GM19193 (cell line): Measurements from ENCODE around the gene PKN2.

Source experiments
- POLR2A ChIP-seq: IDR thresholded peaks from 4 replicates; pipeline ENCODE4 v1.6.1; 2011; ENCODE audit not compliant: insufficient read depth, insufficient read length; ENCODE audit errors: extremely low read depth

Gene PKN2

DNA sequence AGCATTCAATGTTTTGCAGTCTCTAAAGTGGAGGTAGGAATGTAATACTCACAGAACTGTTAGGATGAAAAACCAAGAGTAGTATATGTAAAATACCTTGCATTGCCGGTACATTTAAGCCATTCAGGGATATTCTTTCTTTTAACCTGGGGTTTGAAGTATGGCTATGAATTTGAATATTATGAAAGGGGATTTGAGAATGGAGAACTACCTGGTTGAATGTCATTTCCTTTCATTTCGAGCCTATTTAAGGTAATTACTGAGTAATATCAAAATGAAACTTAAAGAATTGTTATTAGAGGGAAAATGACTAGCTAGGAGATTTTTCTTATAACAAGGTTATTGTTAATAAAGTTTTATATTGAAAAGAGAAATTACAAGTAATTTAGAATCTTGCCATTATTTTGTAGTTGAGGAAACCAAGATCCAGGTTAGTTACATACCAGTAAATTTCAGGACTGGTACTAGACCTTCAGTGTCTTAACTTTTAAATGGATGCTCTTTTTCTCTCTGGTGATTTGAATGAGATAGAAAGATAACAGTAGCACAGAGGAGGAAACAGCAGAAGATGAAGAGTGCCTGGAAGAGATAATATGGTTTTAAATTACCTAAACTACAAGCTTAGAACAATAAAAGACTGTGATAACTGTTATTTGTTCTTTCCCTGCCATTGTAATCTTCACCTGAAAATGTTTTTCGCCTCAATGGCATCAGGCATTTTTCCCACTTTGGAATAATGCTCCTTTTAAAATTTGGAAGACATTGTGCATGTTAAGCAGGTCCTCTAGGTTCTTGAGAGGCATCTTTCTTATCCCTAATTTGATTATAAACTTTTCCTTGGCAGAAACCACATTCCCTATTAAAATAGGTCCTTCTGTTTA lies 103.2 kb downstream of the PKN2 start:
- no peak for TF ChIP-seq POLR2A

DNA sequence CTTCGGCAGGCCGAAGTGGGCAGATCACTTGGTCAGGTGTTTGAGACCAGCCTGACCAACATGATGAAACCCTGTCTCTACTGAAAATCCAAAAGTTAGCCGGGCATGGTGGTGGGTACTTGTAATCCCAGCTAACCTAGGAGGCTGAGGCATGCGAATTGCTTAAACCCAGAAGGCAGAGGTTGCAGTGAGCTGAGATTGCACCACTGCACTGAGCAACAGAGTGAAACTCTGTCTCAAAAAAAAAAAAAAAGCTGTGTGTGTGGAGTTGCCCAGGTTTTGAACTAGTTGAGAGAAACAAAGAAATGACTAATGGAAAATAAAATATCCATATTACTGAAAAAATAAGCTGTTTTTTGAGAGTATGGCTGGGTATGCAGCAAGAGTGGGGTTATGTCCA lies 107.1 kb downstream of the PKN2 start:
- no peak for TF ChIP-seq POLR2A

- TF ChIP-seq POLR2A = no peak
Measured at GRCh38 chr1:88799491-88799890, 115.4 kb downstream of the PKN2 start.

DNA sequence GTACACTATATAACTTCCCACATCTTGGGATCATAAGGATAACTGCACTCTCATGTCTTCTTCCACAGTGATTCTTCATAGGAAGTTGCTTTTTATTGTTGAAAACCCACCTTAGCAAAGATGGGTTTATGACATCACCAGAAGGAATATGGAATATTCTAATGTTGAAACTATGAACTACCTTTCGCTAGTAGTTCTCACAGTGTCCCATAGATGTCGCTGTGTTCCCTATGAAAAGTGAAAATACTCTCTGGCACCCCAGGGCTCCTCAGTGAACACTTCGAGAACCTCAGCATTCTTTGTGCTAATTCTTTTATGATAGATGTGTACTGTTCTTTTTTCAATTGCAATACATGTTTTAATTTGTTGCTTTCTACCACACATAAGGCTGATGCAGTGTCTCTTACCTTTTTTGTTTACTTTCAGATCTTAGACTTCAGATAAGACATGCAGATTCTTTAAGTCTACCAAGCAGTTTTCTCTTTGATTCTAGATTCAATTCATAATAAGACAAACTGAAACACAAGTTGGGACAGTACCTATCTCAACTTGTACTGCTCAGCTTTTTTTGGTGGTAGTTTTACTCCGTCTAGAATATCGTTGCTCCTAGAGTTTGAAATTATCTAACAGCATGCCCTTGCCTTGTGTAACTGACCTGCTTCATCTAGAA lies 116.4 kb downstream of the PKN2 start:
- no peak for TF ChIP-seq POLR2A

DNA sequence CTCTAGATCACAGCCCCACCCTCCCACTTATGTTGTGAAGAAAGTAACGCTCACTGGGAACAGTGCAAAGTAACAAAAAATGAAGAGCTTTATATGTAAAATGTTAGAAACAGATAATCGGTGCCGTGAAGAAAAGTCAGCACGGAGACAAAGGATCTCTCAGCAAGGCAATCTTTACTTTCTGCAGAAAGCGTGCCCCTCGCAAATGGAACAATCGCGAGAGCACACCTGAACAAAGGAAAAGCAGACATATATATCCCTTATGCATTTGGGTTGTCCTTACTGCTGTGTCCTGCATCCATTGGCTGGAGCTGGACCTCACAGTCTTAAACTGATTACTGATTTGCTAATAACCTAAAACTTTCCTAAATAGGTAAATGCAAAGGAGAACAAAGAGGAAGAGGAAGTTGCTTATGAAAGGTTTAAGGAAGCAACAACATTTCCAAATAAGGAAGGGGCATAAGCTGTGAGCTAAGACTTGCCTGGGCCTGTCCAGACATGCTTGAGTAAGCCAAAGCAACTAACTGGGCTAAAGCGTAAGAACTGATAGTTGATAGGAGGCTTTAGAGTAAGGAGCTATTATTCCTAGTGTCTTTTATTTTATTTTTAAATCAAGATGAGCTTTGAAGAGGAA lies 117.6 kb downstream of the PKN2 start:
- no peak for TF ChIP-seq POLR2A

GRCh38 chr1:88802404-88802803 lies 118.3 kb downstream of the PKN2 start:
- TF ChIP-seq POLR2A = no peak

DNA sequence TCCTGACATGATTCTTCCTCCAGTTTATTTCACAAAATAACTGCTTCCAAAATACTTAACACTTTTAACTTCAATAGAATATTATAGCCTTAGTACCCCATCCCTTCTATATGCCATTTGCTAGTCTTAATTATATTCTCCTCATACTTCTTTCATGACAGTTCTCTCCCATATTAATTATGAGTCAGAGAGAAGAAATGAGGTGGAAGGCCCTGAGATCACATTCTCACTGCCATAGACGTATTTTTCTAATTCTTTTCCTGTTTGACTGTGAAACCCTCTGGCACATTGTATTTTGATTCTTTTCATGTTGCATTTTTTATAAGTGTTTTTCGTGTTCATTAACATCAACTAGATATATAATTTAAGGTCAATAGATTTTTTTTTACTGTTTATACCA lies 118.9 kb downstream of the PKN2 start:
- TF ChIP-seq POLR2A = no peak

- TF ChIP-seq POLR2A = no peak
Measured at GRCh38 chr1:88803444-88803843, 119.4 kb downstream of the PKN2 start.

DNA sequence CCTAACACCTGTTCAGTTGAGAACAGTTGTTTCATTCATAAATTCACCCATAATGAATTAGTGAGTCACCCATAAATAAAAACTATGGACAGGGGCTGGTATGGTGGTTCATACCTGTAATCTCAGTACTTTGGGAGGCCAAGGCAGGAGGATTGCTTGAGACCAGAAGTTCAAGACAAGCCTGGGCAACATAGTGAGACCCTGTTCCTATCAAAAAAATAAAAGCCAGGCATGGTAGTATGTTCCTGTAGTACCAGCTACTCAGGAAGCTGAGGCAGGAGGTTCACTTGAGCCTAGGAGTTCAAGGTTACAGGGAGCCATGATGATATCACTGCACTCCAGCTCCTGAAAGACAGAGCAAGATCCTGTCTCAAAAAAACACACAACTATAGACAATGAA lies 128.3 kb downstream of the PKN2 start:
- no peak for TF ChIP-seq POLR2A

DNA sequence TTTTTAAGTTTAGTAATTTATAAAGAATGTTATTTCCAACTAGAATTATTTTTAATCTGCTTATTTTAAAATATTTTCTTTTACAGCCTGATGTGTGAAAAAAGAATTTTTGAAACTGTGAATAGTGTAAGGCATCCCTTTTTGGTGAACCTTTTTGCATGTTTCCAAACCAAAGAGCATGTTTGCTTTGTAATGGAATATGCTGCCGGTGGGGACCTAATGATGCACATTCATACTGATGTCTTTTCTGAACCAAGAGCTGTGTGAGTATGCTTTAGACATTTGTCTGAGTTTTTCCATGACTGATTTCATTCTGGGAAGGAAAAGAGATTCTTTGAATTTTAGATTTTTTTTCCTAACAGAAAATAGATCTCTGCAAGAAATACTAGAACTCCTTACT lies 129.4 kb downstream of the PKN2 start:
- no peak for TF ChIP-seq POLR2A

- no peak for TF ChIP-seq POLR2A
Measured at GRCh38 chr1:88825721-88826120, 141.6 kb downstream of the PKN2 start.

DNA sequence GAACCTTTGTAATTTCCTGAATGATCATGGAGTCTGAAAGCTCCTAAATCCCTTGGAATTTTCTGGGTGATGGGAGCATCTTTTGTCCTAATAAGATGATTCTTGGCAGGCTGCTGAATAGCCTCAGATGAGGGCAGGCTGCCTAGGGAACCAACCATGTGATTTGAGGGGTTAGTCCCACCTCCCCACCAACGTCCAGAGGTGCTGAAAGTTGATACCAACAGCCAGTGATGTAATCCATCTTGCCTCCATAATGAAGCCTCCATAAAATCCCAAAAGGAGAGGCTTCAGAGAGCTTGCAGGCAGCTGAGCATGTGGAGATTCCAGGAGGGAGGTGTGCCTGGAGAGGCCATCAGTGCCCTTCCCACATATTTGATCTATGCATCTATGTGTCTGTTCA lies 163.6 kb downstream of the PKN2 start:
- no peak for TF ChIP-seq POLR2A

GRCh38 chr1:88851303-88852063 lies 167.4 kb downstream of the PKN2 start:
- TF ChIP-seq POLR2A = no peak

DNA sequence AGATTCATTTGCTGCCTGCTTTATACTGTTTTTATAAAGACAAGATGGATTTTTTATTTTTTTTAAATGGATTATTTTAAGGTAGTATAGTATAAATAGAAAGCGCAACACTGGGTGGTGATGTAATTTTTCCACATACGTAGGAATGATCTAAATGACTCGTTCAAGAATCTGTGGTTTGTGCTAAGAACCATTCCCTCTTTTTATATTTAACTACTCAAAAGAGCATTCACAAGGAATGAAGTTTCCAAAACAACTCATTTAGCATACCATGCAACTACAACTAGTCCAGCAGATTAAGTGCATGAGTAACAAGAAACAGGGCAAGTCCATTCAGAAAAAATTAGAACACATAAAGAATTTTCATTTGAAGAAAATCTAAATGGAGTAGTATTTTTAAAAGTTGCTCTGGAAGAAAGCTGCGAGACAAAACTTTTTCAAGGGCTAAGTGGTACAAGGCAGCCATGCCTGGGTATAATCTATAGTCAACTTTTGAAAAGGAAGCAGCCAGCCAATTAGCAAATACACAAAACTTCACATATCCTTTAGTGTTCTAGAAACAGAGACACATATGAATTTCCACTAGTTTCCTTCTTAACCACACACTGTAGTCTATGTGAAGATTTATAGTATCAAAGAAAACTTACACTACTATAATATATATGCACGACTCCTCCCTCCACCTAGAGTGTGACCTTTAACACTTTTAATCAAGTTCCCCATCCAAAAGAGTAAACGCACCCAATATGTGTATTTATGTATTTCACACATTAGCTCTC lies 183.9 kb downstream of the PKN2 start:
- no peak for TF ChIP-seq POLR2A
